Activated CD8-positive, alpha-beta memory T cell treated with anti-CD3 and anti-CD28 coated beads, Interleukin-2, amount 50 U/mL, for 48 hours (primary cell): ENCODE data around the gene PRR5.
"Not testable (repeated sequence)": the region's sequence is repeated elsewhere in the genome, so short reads cannot be mapped to it uniquely, and the experiment has no call there.

Source experiments
- DNase-seq: peaks from one replicate; pipeline ENCODE4 v3.0.0-alpha.2; 2020

Gene PRR5

GRCh38 chr22:44676066-44676440 lies 26.0 kb upstream of the PRR5 start:
- DNase-seq: not testable (repeated sequence)

GRCh38 chr22:44676441-44677352 lies 25.3 kb upstream of the PRR5 start:
- no peak for DNase-seq

DNA sequence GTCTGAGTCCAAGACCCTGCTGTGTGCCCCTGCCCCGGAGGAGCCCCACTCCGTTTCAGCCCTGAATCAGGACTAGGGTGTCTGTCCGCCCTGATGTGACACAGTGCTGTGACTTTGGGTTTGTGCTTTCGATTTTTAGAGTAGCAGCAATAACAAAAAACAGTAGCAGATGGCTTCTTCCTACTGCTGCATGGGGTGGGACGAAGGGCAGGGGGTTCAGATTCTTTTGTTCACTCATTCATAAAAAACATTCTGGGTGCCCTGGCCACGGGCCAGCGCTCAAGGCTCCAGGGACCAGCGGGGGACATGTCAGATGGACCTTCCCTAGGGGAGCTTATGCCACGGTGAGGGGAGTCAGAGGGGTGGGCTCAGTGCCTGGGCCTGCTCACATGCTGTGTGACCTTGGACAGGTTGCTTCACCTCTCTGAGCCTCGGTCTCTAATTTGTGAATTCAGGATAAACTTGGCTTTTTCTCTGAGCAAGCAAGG lies 24.6 kb upstream of the PRR5 start:
- DNase-seq: no peak

DNA sequence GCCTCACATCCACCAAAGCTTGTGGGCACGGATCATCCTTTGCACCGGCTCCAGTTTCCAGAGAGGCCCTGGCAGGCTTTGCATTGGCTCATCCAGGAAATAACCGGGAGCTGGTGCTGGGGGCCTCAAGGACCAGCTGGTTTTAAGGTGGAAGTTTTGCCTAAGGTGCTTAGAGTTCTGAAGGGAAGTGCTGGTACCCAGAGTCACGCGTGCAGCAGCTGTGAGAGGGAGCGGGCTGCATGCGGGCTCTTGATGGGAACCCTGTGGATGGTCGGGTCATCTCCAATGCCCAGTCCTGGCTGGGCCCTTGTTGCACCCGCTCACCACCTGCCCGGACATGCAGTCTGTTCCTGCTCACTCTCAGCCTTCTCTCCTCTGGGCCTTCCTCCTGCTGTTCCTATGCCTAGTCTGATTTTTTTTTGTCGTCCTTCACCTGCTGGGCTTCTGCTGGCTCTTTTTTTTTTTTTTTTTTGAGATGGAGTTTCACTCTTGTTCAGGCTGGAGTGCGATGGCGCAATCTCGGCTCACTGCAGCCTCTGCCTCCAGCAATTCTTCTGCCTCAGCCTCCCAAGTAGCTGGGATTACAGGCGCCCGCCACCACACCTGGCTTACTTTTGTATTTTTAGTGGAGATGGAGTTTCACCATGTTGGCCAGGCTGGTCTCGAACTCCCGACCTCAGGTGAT lies 24.0 kb upstream of the PRR5 start:
- no peak for DNase-seq

DNA sequence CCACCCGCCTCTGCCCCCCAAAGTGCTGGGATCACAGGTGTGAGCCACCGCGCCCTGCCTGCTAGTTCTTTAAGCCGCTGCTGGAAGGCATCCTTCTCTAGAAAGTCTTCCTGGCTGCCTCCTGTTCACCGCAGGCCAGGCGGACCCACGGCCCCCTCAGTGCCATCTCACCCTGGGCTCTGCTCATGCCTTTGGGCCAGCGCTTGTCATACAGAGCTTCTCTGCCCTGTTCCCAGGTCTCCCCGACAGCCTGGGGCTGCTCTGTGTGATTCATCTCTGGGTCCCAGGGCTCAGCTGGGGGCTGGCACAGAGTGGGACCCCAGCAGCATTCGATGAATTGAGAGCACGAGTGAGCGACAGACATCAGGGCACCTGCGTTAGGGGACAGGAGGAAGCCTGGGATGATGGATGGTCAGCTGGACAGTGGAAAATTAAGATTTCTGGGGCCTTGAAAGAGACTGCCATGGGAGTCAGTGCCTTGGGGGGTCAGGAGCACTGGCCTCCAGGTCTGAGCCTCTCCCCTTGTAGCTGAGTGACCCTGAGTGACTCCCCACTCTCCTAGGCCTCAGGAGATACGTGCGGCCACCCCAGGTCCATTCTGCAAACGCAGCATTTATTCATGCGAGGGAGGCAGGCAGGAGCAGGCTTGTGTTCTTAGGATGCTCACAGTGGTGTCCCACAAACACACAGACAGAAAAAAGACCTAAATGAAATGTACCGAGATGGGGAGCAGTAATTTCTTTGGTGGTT lies 23.3 kb upstream of the PRR5 start:
- DNase-seq: no peak

DNA sequence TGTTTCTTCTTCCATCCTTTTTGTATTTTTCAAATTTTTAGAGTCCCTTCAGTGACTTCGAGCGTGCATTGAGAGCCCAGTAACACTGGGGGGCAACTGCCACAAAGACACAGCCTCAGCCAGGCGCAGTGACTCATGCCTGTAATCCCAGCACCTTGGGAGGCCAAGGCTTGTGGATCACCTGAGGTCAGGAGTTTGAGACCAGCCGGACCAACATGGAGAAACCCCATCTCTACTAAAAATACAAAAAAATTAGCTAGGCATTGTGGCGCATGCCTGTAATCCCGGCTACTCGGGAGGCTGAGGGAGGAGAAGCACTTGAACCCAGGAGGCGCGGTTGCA lies 22.7 kb upstream of the PRR5 start:
- DNase-seq: not testable (repeated sequence)

DNA sequence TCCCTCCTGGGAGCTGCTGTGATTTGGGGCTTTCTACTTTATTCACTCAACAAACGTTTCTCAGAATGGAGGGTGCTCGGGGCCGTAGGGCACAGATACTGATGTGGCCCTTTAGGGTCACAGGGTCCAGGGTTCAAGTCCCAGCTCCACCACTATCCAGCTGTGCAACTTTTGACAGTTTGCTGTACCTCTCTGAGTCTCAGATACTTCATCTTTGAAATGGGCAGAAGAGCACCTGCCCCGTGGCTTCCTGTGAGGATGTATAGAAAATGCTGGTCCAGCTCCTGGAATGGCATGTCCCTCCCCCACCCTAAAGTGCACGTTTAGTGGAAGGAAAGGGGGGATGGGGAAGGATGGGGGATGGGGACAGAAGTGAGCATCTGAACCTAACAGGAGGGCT lies 21.9 kb upstream of the PRR5 start:
- DNase-seq: no peak

GRCh38 chr22:44680481-44680894 lies 21.5 kb upstream of the PRR5 start:
- no peak for DNase-seq

- DNase-seq: no peak
These were observed 19.3 kb upstream of the PRR5 start for GRCh38 chr22:44682556-44683168.

DNA sequence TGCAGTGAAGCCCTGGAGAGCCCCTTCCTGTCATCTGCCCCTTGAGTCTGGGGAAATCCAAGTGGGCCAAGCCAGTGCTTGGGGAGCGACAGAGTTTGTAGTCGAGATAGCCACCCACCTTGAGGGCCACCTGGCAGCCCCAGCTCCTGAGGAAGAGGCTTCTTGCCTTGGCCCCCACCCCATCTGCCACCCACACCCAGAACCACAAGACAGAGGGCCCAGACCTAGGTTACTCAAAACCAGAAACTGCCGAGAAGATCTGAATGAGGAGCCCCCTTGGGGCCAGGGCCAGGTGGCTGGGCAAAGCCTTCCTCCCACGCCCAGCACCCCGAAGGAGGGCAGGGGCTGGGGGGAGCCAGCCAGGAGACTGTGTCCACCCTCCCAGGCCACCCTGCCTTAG lies 18.8 kb upstream of the PRR5 start:
- DNase-seq: peak; percentile 69

DNA sequence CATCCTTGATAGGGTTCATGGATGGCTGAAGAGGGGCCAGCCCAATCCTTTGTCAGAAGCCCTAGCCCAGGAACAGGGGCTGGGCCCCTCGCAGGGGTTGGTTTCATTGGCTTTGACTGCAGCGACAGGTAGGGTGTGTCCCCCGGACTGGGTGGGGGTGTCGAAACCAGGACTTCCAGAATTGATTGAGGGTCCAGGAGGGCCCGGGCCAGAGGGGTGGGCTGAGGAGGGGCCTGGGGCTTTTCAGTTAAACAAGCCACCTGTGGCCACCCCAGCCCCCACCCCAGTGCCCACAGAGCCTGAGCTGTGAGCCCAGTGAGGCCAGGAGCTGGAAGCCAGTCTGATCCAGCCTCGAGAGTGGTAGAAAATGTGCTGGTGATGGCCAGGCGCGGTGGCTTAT lies 18.1 kb upstream of the PRR5 start:
- no peak for DNase-seq

DNA sequence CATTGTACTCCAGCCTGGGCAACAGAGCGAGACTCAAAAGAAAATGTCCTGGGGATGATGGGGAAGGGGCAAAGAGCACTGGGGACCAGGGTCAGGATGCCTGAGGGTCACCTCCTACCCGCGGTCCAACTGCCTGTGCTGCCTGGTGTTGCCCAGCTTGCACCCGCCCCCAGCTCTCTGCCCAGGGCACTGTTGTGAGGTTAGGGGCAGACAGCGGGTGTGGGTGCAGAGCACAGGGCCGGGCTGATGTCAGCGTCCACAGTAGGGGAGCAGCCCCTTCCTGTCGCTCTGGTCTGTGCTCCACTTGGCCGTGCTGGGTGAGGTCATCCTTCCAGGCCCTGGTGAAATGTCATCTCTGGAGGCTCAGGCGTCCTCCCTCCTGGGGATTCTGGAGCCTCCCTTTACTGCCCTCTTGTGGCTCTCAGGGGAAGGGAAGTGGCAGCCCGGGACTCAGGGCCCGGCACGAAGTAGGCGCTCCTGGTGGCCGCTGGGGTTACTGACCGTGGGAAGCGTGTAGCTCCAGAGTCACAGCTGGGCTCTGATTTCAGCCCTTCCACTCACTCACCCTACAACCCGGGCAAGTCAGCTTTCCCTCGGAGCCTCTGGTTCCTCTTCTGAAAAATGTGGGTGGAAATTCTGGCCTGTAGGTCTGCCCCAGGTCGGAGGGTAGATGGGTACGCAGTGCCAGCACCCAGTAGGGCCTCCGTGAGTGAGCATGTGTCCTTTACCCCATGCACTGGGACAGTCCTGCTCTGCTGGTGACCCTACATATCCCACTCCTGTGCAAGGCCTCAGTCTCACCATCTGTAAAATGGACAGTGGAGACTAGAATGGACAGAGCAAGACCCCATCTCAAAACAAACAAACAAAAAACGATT lies 17.3 kb upstream of the PRR5 start:
- DNase-seq: peak; percentile 89

- DNase-seq: peak; percentile 85
These were observed 16.5 kb upstream of the PRR5 start for GRCh38 chr22:44685384-44686056.

DNA sequence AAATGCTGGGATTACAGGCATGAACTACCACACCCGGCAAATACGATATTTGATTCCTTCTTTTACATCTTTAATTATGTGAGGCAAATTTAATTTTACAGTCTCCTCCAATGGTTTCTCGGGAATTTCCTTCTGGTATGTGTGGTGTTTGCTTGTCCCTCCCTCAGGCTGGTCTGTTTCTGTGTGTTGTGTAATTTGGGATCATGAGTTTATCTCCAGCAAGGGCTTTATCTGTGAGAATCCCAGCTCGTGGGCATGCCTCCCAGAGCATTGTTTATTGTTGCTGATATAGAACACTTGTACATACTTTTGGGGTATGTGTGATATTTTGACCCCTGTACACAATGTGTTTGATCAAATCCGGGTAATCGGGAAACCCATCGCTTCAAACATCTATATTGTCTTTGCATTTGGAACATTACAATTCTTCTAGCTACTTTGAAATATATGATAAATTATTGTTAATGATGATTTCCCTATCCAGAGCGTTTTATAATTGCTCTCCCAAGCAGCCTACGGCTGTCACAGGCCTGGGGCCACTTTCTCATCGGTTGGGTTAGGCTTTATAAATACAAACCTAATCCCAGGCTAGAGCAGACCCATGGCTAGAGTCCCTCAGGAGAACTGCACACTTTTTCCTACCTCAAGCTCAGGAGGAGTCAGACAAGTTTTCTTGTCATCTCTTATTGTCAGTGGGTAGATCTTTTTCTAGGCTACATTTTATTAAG lies 15.0 kb upstream of the PRR5 start:
- no peak for DNase-seq

DNA sequence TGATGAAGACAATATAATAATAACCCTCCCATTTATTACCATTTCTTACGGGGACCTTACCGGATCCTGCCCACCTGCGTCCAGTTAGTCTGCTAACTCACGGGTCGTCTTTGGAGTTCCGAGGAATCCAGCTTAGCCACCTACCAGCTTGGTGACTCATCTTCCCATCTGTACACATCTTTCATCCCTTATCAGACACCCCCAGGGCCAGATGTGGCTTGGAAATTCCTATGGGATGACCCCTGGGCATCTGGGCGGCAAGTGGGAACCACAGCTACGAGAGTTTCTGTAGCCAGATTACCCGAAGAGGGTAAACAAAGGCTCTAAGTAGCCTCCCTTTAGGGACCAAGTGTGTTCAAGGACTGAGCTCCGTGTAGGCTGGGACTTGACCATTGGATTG lies 12.8 kb upstream of the PRR5 start:
- DNase-seq: no peak

DNA sequence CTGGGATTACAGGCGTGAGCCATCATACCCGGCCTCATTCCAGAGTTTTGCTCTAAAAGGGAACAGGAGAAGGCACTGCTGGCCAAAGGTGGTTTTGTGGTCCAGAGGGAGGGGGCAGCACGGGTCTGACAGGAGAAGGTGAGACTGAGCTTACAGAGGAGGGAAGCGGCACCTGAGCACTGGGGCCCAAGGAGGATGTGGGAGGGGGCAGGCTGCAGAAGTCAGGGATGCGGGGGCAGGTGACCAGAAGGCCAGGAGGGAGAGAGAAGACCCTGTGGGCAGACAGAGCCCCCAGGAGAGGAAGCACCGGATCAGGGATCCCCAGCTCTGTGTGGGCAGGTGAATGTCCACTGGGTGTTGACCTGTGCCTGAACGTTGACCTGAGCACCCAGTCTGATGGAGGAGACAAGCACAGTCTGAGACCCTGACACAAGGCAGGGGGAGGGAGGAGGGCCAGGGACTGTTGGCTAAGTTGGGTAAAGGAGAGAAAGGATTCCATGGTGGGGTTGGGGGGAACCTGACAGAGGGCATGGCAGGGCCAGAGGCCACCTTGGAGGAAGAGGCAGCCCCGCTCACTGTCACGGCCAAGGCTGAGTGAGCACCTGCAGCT lies 12.0 kb upstream of the PRR5 start:
- DNase-seq: no peak

DNA sequence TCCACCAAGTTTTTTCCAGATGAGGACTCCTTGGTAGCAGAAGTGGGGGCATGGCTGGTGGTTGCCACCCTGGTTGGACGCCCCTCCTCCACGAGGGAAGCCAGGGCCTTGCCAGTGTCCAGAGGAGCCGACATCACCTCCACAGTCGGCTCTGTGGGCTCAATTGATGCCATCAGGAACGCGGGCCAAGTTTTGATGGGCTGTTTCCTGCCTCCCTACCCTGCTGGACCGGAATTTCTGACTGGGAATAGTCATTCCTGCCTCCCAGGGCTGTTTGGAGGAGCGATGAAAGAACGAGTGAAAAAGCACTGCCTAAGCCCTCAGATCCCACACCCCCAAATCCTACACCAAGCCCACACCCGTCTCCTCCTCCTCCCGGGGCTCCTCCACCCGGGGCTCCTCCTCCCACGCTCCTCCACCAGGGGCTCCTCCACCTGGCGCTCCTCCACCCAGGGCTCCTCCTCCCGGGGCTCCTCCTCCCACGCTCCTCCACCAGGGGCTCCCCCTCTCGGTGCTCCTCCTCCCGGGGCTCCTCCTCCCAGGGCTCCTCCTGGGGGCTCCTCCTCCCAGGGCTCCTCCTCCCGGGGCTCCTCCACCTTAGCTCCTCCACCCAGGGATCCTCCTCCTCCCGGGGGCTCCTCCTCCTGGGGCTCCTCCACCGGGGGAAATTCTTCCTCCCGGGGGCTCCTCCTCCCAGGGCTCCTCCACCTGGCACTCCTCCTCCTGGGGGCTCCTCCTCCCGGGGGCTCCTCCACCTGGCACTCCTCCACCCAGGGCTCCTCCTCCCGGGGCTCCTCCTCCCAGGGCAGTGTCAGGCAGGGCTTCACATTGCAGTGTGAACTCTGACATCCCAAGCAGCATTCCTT lies 10.0 kb upstream of the PRR5 start:
- DNase-seq: no peak

GRCh38 chr22:44692662-44693007 lies 9.4 kb upstream of the PRR5 start:
- no peak for DNase-seq

GRCh38 chr22:44693145-44693544 lies 8.9 kb upstream of the PRR5 start:
- no peak for DNase-seq
